ENCODE measurements around the gene E2F8. TPM values are rescaled to one million over a fixed set of nuclear protein-coding genes. Genes with fewer than 3 reads are reported as not detected.
"Not testable (repeated sequence)": the region's sequence is repeated elsewhere in the genome, so short reads cannot be mapped to it uniquely, and the experiment has no call there.

Gene E2F8
- polyA plus RNA-seq = 1 to 10 TPM in 1 of 3 donors, under 1 TPM in 2; 0.02 to 2.2 (median 0.07) TPM

DNA sequence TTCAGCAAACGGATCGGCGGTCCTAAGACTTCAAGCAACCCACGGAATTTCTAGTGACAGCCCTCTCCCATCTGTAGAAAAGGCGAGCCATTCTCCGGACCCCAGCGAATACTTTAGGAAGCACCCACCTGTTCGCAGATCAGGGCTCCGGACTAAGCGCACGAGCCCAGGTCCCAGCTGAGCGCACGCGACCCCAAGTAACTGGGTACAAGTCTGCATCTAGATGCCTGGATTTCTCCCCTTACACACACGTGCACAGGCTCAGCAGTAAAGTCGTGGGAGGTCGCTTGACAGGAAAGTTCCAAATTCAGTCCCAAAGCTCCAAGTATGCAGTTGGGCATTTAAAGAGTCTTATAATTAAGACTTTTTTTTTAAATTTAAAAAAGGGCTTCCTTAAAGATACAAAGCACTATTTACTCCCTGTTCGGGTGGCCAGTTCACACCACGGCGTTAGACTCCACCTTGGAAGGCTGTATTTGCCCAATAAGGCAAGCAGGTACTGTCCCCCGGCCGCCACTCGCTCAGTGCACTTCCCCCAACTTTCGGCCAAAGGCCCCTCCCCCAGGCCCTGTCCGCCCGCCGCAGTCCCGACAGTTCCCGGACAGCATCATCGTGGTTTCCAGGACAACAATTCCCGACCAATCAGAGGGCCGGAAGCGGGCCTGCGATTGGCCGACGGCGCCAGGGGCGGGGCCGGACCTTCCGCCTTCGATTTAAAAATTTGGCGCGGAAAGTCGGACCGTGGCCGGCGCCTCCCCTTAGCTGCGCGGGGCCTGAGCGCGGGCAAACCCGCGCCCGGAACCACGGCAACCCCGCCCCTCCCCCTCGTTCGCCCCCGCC, at the start of gene E2F8:
TSS of gene E2F8 (minus strand) at position 526 of the 840 bp plus-strand sequence. CDS start 824 bp downstream, outside the sequence.
- H3K27ac ChIP-seq (ENCODE audit: low read depth, low read length) = no peak within 1 kb of the TSS
- WGBS, 3 donors = 0 to 1% (median 0%) methylated on average over 51 to 59 of the region's 59 CpGs

- WGBS, 3 donors = 90 to 96% (median 91%) methylated on average over 2 of the region's 2 CpGs
- H3K27ac ChIP-seq (ENCODE audit: low read depth, low read length) = no peak overlapping the region
These were observed 49.6 kb upstream of the E2F8 start for GRCh38 chr11:19290356-19290755.

- WGBS, 3 donors = 63 to 76% (median 72%) methylated on average over 3 of the region's 3 CpGs
- H3K27ac ChIP-seq (ENCODE audit: low read depth, low read length) = no peak overlapping the region
These were observed 47.5 kb upstream of the E2F8 start for GRCh38 chr11:19288256-19288655.

GRCh38 chr11:19286411-19286810, 45.7 kb upstream of the E2F8 start:
- H3K27ac ChIP-seq (ENCODE audit: low read depth, low read length) = no peak overlapping the region
- WGBS, 3 donors = 86 to 93% (median 93%) methylated on average over 4 of the region's 4 CpGs

DNA sequence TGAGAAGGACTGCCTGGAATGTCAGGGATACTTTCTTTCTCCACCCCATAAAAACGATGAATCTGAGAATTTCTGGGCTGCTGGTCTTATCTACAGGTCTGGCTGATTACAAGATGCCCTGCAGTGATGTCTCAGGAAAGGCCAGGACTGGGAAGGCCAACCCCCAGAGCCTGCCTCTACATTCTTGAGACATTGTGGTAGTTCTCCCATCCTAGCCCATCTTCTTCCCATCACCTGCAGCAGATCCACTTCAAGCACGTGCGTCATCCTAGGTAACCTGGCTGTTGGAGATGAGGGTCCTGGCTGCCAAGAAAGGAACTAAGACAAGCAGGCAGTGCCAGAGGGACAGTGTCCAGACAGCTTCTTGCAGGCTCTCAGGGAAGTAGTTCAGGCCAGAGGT, 44.1 kb upstream of the E2F8 start:
- WGBS, 3 donors = 66 to 78% (median 74%) methylated on average over 3 of the region's 3 CpGs

DNA sequence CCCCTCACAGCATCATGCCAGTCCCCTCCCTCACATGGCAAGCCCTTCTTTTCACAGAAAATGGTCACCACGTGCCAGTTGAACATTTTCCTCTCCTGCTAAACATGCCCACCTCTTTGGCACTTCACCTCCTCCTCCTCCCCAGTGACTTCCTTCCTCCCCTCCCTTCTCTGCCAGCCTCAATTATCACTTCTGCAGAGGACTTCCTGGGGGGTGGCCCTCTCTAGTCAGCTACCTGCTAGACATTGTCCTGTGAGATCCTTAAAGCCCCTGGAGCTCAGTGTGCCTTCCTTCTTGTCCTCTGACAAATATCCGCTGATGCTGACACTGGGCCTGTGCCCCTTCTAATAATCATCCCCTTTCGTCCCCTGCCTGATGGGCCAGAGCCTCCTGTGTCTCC, 43.2 kb upstream of the E2F8 start:
- H3K27ac ChIP-seq (ENCODE audit: low read depth, low read length) = no peak overlapping the region
- 65 to 72% (median 70%) methylated on average over 3 of the region's 3 CpGs for WGBS, 3 donors

More for the DNA sequence above, 44.1 kb upstream of the E2F8 start:
- H3K27ac ChIP-seq (ENCODE audit: low read depth, low read length) = no peak overlapping the region

GRCh38 chr11:19281555-19281954, 40.8 kb upstream of the E2F8 start:
- WGBS, 3 donors = 54 to 70% (median 59%) methylated on average over 2 of the region's 2 CpGs
- H3K27ac ChIP-seq (ENCODE audit: low read depth, low read length) = no peak overlapping the region

- H3K27ac ChIP-seq (ENCODE audit: low read depth, low read length) = no peak overlapping the region
- 32 to 43% (median 32%) methylated on average over 5 of the region's 5 CpGs for WGBS, 3 donors
These were observed 40.3 kb upstream of the E2F8 start for GRCh38 chr11:19281041-19281440.

GRCh38 chr11:19279451-19279850, 38.7 kb upstream of the E2F8 start:
- 28 to 42% (median 37%) methylated on average over 3 of the region's 3 CpGs for WGBS, 3 donors

DNA sequence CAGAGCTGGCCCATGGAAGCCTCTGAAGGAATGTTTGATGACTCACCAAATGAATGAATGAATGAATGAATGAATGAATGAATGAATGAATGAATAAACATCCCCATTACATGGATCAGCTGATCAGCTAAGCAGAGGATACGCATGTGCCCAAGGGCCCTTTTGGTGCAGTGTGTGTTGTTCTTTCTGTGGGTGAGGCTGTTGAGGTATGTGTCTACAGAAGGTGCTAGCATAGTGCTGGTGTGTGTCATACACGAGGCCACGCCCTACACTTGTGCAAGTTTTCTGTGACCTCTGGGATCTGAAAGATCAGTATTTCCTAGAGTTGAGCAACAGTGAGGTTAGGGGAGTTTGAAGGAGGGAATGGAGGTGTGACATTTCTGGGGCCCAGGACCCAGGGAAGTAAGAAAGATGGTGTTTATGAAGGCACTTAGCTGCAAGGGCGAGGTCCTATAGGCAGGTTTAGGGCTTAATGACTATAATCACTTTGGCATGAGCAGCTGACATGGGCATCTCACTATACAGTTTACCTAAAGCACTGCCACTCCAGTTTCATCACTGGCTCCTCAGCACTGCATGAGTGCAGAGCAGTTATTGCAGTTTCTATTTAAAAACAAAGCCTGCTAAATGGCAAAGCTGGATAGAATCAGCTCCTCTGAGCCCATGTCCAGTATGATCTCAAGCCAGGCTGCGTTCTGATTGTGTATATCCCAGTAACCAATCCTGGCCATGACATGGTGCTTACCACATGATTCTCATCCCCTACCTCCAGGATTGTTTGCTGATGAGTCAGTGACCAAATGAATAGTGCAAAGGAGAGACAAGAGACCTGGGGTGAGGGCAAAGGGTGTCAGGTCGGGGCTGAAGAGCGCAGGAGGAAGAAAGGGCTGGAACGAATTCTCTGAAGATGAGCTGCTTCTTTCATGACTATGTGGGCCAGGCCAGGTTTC, 36.4 kb upstream of the E2F8 start:
- no peak overlapping the region for H3K27ac ChIP-seq (ENCODE audit: low read depth, low read length)
- 79 to 82% (median 82%) methylated on average over 8 of the region's 8 CpGs for WGBS, 3 donors

More at GRCh38 chr11:19279451-19279850, 38.7 kb upstream of the E2F8 start:
- no peak overlapping the region for H3K27ac ChIP-seq (ENCODE audit: low read depth, low read length)

- WGBS, 3 donors = 85 to 87% (median 87%) methylated on average over 4 of the region's 4 CpGs
- no peak overlapping the region for H3K27ac ChIP-seq (ENCODE audit: low read depth, low read length)
These were observed 34.8 kb upstream of the E2F8 start for GRCh38 chr11:19275496-19275895.

DNA sequence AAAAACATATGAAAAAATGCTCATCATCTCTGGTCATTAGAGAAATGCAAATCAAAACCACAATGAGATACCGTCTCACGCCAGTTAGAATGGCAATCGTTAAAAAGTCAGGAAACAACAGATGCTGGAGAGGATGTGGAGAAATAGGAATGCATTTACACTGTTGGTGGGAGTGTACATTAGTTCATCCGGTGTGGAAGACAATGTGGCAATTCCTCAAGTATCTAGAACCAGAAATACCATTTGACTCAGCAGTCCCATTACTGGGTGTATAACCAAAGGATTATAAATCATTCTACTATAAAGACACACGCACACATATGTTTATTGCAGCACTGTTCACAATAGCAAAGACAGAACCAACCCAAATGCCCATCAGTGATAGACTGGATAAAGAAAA, 32.5 kb upstream of the E2F8 start:
- H3K27ac ChIP-seq (ENCODE audit: low read depth, low read length) = not testable (repeated sequence)
- 58 to 88% (median 60%) methylated on average over 5 of the region's 5 CpGs for WGBS, 3 donors

- H3K27ac ChIP-seq (ENCODE audit: low read depth, low read length) = no peak overlapping the region
- WGBS, 3 donors = 76 to 77% (median 77%) methylated on average over 1 of the region's 1 CpG
These were observed 28.2 kb upstream of the E2F8 start for GRCh38 chr11:19268909-19269308.

GRCh38 chr11:19267567-19267966, 26.8 kb upstream of the E2F8 start:
- no peak overlapping the region for H3K27ac ChIP-seq (ENCODE audit: low read depth, low read length)
- 72 to 83% (median 82%) methylated on average over 4 to 5 of the region's 5 CpGs for WGBS, 3 donors

- 56 to 65% (median 57%) methylated on average over 3 of the region's 3 CpGs for WGBS, 3 donors
- no peak overlapping the region for H3K27ac ChIP-seq (ENCODE audit: low read depth, low read length)
These were observed 22.6 kb upstream of the E2F8 start for GRCh38 chr11:19263333-19263732.

- 43 to 51% (median 44%) methylated on average over 6 of the region's 6 CpGs for WGBS, 3 donors
- H3K27ac ChIP-seq (ENCODE audit: low read depth, low read length) = no peak overlapping the region
These were observed 19.0 kb upstream of the E2F8 start for GRCh38 chr11:19259487-19260345.

- H3K27ac ChIP-seq (ENCODE audit: low read depth, low read length) = no peak overlapping the region
- WGBS, 3 donors = 79 to 87% (median 85%) methylated on average over 4 of the region's 4 CpGs
These were observed 18.0 kb upstream of the E2F8 start for GRCh38 chr11:19258641-19259230.

GRCh38 chr11:19254441-19254840, 13.7 kb upstream of the E2F8 start:
- 57 to 69% (median 60%) methylated on average over 3 of the region's 3 CpGs for WGBS, 3 donors
- H3K27ac ChIP-seq (ENCODE audit: low read depth, low read length) = not testable (repeated sequence)

All from adipose tissue (tissue), 3 donors.